Mesenchymal stem cell (in vitro differentiated cells and primary cell): ENCODE results near the gene ATE1.

Experiments used
- DNase-seq: peaks from one replicate; pipeline ENCODE4 v3.0.0-alpha.2; 2013
- H2AFZ ChIP-seq: one replicate; pipeline ENCODE4 v1.6.1; 2013; ENCODE audit warnings: low read depth, mild to moderate bottlenecking, control low read depth, inconsistent platforms, low read length, moderate library complexity
- H2AK5ac ChIP-seq: 2 replicates; pipeline ENCODE4 v1.6.1; 2013; ENCODE audit warnings: low read length, moderate library complexity, mild to moderate bottlenecking, inconsistent platforms; ENCODE audit not compliant: severe bottlenecking
- H2BK120ac ChIP-seq: one replicate; pipeline ENCODE4 v1.6.1; 2013; ENCODE audit warnings: low read depth, mild to moderate bottlenecking, inconsistent platforms, low read length, moderate library complexity
- H2BK12ac ChIP-seq, 2 experiments: one replicate each; pipeline ENCODE4 v1.6.1; 2013; ENCODE audit warnings: inconsistent platforms in 2 of 2, low read length in 2 of 2, mild to moderate bottlenecking in 2 of 2, moderate library complexity in 2 of 2, control low read depth in 1 of 2
- H2BK15ac ChIP-seq: one replicate; pipeline ENCODE4 v1.6.1; 2013; ENCODE audit warnings: mild to moderate bottlenecking, low read depth, inconsistent platforms; ENCODE audit not compliant: poor library complexity, severe bottlenecking
- H2BK5ac ChIP-seq: 2 replicates; pipeline ENCODE4 v1.6.1; 2013; ENCODE audit warnings: low read depth, mild to moderate bottlenecking, low read length, control low read depth, inconsistent platforms; ENCODE audit not compliant: poor library complexity, severe bottlenecking
- H3K14ac ChIP-seq, 2 experiments: one replicate each; pipeline ENCODE4 v1.6.1; 2013; ENCODE audit warnings: inconsistent platforms in 2 of 2, low read length in 2 of 2, control low read depth in 1 of 2, mild to moderate bottlenecking in 1 of 2, moderate library complexity in 1 of 2
- H3K18ac ChIP-seq, 2 experiments: one replicate each; pipeline ENCODE4 v1.6.1; 2013; ENCODE audit warnings: inconsistent platforms in 2 of 2, low read length in 2 of 2, control low read depth in 1 of 2, low read depth in 1 of 2, mild to moderate bottlenecking in 1 of 2
- H3K23ac ChIP-seq, 2 experiments: one replicate each; pipeline ENCODE4 v1.6.1; 2013; ENCODE audit warnings: inconsistent platforms in 2 of 2, low read length in 2 of 2, mild to moderate bottlenecking in 2 of 2, moderate library complexity in 2 of 2, control low read depth in 1 of 2
- H3K27ac ChIP-seq: 2 replicates; pipeline ENCODE4 v1.5.1; 2013; ENCODE audit warnings: mild to moderate bottlenecking, moderate library complexity, low read length, control low read depth, inconsistent platforms; ENCODE audit not compliant: poor library complexity, severe bottlenecking
- H3K27me3 ChIP-seq, 2 experiments: 2 replicates each; pipeline versions ENCODE4 v1.6.1 to v1.7.0; 2013; ENCODE audit warnings: low read length in 2 of 2, mild to moderate bottlenecking in 2 of 2, moderate library complexity in 2 of 2, control low read depth in 1 of 2, inconsistent platforms in 1 of 2; ENCODE audit not compliant: control insufficient read depth in 1 of 2, insufficient read depth in 1 of 2
- H3K36me3 ChIP-seq, 2 experiments: 2 replicates each; pipeline versions ENCODE4 v1.6.1 to v1.7.0; 2013; ENCODE audit warnings: low read length in 2 of 2, control low read depth in 1 of 2, inconsistent platforms in 1 of 2, low read depth in 1 of 2, mild to moderate bottlenecking in 1 of 2; ENCODE audit not compliant: insufficient read depth in 2 of 2, control insufficient read depth in 1 of 2
- H3K4ac ChIP-seq, 2 experiments: one replicate each; pipeline ENCODE4 v1.6.1; 2013; ENCODE audit warnings: inconsistent platforms in 2 of 2, low read length in 2 of 2, mild to moderate bottlenecking in 2 of 2, moderate library complexity in 2 of 2, control low read depth in 1 of 2, low read depth in 1 of 2
- H3K4me1 ChIP-seq: 2 replicates; pipeline ENCODE4 v1.6.1; 2013; ENCODE audit warnings: low read depth, low read length, control low read depth; ENCODE audit not compliant: control insufficient read depth, insufficient read depth
- H3K4me2 ChIP-seq: 2 replicates; pipeline ENCODE4 v1.6.1; 2013; ENCODE audit warnings: low read length, mild to moderate bottlenecking, inconsistent platforms; ENCODE audit not compliant: poor library complexity, severe bottlenecking
- H3K4me3 ChIP-seq, 2 experiments: 2 replicates each; pipeline versions ENCODE4 v1.5.1 to v1.7.0; 2013; ENCODE audit warnings: low read length in 2 of 2, mild to moderate bottlenecking in 2 of 2, control low read depth in 1 of 2, low read depth in 1 of 2; ENCODE audit not compliant: insufficient read depth in 1 of 2
- H3K79me1 ChIP-seq: replicated peaks from 2 replicates; pipeline ENCODE4 v1.6.1; 2013; ENCODE audit warnings: mild to moderate bottlenecking, control low read depth, low read length, inconsistent platforms; ENCODE audit not compliant: poor library complexity, severe bottlenecking
- H3K9ac ChIP-seq: 2 replicates; pipeline ENCODE4 v1.7.0; 2013; ENCODE audit warnings: mild to moderate bottlenecking, low read length, moderate library complexity
- H3K9me3 ChIP-seq: 2 replicates; pipeline ENCODE4 v1.7.0; 2013; ENCODE audit warnings: mild to moderate bottlenecking, low read length; ENCODE audit not compliant: control insufficient read depth
- H4K8ac ChIP-seq: one replicate; pipeline ENCODE4 v1.6.1; 2013; ENCODE audit warnings: inconsistent platforms, mild to moderate bottlenecking, low read length, moderate library complexity
- H4K91ac ChIP-seq: one replicate; pipeline ENCODE4 v1.6.1; 2013; ENCODE audit warnings: mild to moderate bottlenecking, low read length, inconsistent platforms
- WGBS: methylation state at CpG from one replicate; pipeline ENCODE4 v1.1.7; 2013; ENCODE audit warnings: mixed read lengths; 5-methylcytosine and 5-hydroxymethylcytosine counted together

The ATE1 gene

GRCh38 chr10:121841862-121842261 lies 86.0 kb downstream of the ATE1 start:
- peaks cover 7% of the 10 kb centered on the region for H3K79me1 ChIP-seq
- H3K4ac ChIP-seq, result no peak overlapping the region
- no peak overlapping the region for H3K14ac ChIP-seq
- H2BK15ac ChIP-seq, result no peak overlapping the region
- no peak overlapping the region for H3K27ac ChIP-seq
- H2BK12ac ChIP-seq, result no peak overlapping the region
- H3K4me3 ChIP-seq, result no peak overlapping the region
- H3K4me1 ChIP-seq, result no peaks in the 10 kb centered on the region
- H3K4me2 ChIP-seq, result no peak overlapping the region
- DNase-seq, result no peak
- H3K9me3 ChIP-seq, result no peaks in the 10 kb centered on the region
- H3K18ac ChIP-seq, result no peak overlapping the region
- H2BK120ac ChIP-seq, result no peak overlapping the region
- H3K36me3 ChIP-seq, result peaks cover 3 to 14% of the 10 kb centered on the region in 2 experiments
- no peak overlapping the region for H2BK5ac ChIP-seq
- no peak overlapping the region for H4K91ac ChIP-seq
- H2AK5ac ChIP-seq, result no peak overlapping the region
- no peak overlapping the region for H2AFZ ChIP-seq
- H3K9ac ChIP-seq, result no peak overlapping the region
- no peak overlapping the region for H3K23ac ChIP-seq
- no peak overlapping the region for H4K8ac ChIP-seq
- no peaks in the 10 kb centered on the region for H3K27me3 ChIP-seq

- no peak for DNase-seq
- no peak overlapping the region for H3K14ac ChIP-seq
- no peak overlapping the region for H2BK5ac ChIP-seq
- H2BK15ac ChIP-seq, result no peak overlapping the region
- H3K79me1 ChIP-seq, result peaks cover 5% of the 10 kb centered on the region
- no peak overlapping the region for H2AFZ ChIP-seq
- H3K27ac ChIP-seq, result no peak overlapping the region
- no peak overlapping the region for H2BK12ac ChIP-seq
- no peaks in the 10 kb centered on the region for H3K27me3 ChIP-seq
- no peak overlapping the region for H4K8ac ChIP-seq
- H3K9ac ChIP-seq, result no peak overlapping the region
- no peak overlapping the region for H3K18ac ChIP-seq
- H2AK5ac ChIP-seq, result no peak overlapping the region
- H2BK120ac ChIP-seq, result no peak overlapping the region
- H3K4me3 ChIP-seq, result no peak overlapping the region
- WGBS, result 100% methylated on average over 1 of the region's 4 CpGs
- H3K4me2 ChIP-seq, result no peak overlapping the region
- H3K36me3 ChIP-seq, result peaks cover 5 to 27% of the 10 kb centered on the region in 2 experiments
- H4K91ac ChIP-seq, result no peak overlapping the region
- H3K4ac ChIP-seq, result no peak overlapping the region
- no peaks in the 10 kb centered on the region for H3K9me3 ChIP-seq
- H3K23ac ChIP-seq, result no peak overlapping the region
- no peaks in the 10 kb centered on the region for H3K4me1 ChIP-seq
Measured at GRCh38 chr10:121838931-121839330, 88.9 kb downstream of the ATE1 start.

- over 99% methylated on average over 3 of the region's 4 CpGs for WGBS
- no peak overlapping the region for H2BK12ac ChIP-seq
Measured at GRCh38 chr10:121838149-121838548, 89.7 kb downstream of the ATE1 start.

GRCh38 chr10:121836171-121836570 lies 91.7 kb downstream of the ATE1 start:
- 95% methylated on average over 4 of the region's 6 CpGs for WGBS
- Histone ChIP-seq H3K27ac (no peak overlapping the region), H2BK15ac (no peak overlapping the region), H3K79me1 (peaks cover 5% of the 10 kb centered on the region), H3K14ac (no peak overlapping the region), H2BK12ac (no peak overlapping the region), H3K9ac (no peak overlapping the region), H3K27me3 (no peaks in the 10 kb centered on the region), H2BK120ac (no peak overlapping the region), H3K4me1 (no peaks in the 10 kb centered on the region), H3K4me2 (no peak overlapping the region), H3K4me3 (no peak overlapping the region), H2AFZ (no peak overlapping the region), H3K36me3 (peaks cover 5 to 43% of the 10 kb centered on the region in 2 experiments), H3K9me3 (no peaks in the 10 kb centered on the region), H4K8ac (no peak overlapping the region), H3K18ac (no peak overlapping the region), H3K23ac (no peak overlapping the region), H3K4ac (no peak overlapping the region), H4K91ac (no peak overlapping the region), H2BK5ac (no peak overlapping the region), H2AK5ac (no peak overlapping the region)
- no peak for DNase-seq

More at GRCh38 chr10:121838149-121838548, 89.7 kb downstream of the ATE1 start:
- Histone ChIP-seq H3K4me3 (no peak overlapping the region), H3K18ac (no peak overlapping the region), H3K4me2 (no peak overlapping the region), H3K23ac (no peak overlapping the region), H2BK120ac (no peak overlapping the region), H2AK5ac (no peak overlapping the region), H3K4me1 (no peaks in the 10 kb centered on the region), H2BK15ac (no peak overlapping the region), H3K36me3 (peaks cover 5 to 34% of the 10 kb centered on the region in 2 experiments), H4K91ac (no peak overlapping the region), H3K9ac (no peak overlapping the region), H3K27me3 (no peaks in the 10 kb centered on the region), H2AFZ (no peak overlapping the region), H3K9me3 (no peaks in the 10 kb centered on the region), H3K79me1 (peaks cover 5% of the 10 kb centered on the region), H3K14ac (no peak overlapping the region), H3K27ac (no peak overlapping the region), H3K4ac (no peak overlapping the region), H4K8ac (no peak overlapping the region), H2BK5ac (no peak overlapping the region)
- DNase-seq, result no peak
